GM03348 (cell line): ENCODE data around the gene ACSM2A.
"Not testable (repeated sequence)": the region's sequence is repeated elsewhere in the genome, so short reads cannot be mapped to it uniquely, and the experiment has no call there.

Source experiments
- DNase-seq: peaks from one replicate; pipeline ENCODE4 v3.0.0; 2012; ENCODE audit warnings: low spot score

Gene ACSM2A, protein sequence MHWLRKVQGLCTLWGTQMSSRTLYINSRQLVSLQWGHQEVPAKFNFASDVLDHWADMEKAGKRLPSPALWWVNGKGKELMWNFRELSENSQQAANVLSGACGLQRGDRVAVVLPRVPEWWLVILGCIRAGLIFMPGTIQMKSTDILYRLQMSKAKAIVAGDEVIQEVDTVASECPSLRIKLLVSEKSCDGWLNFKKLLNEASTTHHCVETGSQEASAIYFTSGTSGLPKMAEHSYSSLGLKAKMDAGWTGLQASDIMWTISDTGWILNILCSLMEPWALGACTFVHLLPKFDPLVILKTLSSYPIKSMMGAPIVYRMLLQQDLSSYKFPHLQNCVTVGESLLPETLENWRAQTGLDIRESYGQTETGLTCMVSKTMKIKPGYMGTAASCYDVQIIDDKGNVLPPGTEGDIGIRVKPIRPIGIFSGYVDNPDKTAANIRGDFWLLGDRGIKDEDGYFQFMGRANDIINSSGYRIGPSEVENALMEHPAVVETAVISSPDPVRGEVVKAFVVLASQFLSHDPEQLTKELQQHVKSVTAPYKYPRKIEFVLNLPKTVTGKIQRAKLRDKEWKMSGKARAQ

DNA sequence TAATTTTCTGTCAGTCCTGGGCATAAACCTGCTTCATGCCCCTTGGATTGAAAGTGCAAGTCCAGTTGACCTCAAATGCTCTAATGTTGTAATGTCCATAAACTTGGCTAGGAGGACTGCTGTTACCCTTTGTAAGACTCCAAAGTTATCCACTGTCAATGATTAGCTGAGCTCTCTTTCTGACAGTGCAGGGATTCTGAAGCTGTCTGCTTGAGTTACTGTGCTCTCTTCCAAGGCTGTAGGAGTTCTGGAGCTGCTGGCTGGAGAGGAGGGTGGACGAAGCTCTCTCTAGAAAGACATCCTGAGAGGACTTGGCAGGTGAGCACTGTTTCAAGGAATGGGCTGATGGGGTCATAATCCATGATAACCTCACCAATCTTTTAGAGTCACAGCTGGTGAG is at the start of gene ACSM2A:
Gene ACSM2A (plus strand): TSS at position 158 of the 400 bp plus-strand sequence. CDS start 8,594 bp downstream, outside the sequence.
- DNase-seq = not testable (repeated sequence)

DNA sequence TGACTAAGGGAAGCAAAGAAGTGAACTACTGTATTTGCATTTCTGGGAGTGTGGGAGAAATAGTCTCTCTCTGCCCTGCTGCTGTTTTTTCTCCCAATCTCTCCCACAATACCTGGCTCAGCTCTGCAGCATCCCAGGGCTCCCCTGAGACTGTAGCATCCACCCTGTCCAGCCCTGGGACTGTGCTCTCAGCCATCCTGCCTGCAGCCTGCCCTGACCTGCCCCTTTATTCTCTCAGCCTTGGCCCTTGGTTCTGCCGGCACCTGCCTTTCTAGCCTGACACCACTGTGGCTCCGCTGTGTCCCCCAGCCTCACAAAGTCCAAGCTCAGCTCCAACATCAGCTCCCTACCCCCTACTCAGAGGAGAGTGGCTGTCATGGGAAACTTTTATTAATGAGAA is 48.7 kb upstream of the ACSM2A start:
- DNase-seq = no peak

DNA sequence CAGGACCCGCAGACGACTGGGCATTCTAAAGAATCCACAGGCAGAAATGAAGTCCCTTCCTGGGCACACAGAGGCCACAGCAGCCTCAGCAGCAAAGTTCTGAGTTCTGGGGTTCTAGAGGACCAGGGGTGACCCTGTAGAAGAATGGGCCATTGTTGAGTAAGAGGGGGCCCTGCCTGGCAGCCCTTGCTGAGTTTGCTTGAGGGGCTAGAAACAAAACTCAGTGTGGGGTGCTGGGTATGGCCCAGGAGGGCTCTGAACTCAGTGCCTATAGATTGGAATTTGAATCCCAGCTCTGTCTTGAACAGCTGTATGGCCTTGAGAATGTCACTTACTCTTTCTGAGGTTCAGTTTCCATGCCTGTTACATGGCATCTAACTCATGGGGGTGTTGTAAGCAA is 46.7 kb upstream of the ACSM2A start, which contains the start of gene PDILT:
Gene PDILT (minus strand): TSS at position 101 of the 400 bp plus-strand sequence. CDS start 5,437 bp downstream, outside the sequence.
- no peak for DNase-seq

DNA sequence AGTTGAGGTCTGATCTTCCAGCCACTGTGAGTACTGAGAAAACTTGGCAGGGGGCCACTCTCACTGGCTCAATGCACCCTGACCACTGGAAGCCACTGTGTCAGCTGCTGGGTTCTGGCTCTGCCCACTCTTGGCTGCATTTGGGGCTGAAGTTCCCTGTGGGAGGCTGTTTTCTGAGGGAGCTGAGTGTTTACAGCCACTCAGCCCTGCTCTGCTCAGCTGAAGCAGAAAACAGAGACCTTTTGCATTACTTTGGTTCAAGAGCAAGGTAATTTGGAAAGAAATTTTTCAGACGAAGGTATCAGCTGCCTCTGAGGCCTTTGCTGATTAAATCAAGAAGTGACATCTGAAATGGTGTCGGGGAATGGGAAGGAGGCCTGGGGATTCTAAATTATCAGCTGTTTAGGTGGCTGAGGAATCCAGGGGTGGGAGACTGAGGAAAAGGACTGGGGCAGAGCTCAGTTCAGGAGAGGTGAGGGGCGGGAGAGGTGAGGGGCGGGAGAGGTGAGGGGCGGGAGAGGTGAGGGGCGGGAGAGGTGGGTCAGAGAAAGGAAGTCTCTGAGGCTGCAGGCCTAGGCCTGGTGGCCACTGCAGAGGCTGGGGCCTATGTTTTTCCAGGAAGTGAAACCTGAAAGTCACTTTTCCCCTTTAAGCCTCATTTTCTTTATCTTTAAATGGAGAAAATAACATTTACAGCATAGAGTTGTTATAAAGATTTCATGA is 41.8 kb upstream of the ACSM2A start, which contains the start of gene ACSM5:
Gene ACSM5 (plus strand): TSS at position 137 of the 723 bp plus-strand sequence. CDS start 1,951 bp downstream, outside the sequence.
- no peak for DNase-seq

DNA sequence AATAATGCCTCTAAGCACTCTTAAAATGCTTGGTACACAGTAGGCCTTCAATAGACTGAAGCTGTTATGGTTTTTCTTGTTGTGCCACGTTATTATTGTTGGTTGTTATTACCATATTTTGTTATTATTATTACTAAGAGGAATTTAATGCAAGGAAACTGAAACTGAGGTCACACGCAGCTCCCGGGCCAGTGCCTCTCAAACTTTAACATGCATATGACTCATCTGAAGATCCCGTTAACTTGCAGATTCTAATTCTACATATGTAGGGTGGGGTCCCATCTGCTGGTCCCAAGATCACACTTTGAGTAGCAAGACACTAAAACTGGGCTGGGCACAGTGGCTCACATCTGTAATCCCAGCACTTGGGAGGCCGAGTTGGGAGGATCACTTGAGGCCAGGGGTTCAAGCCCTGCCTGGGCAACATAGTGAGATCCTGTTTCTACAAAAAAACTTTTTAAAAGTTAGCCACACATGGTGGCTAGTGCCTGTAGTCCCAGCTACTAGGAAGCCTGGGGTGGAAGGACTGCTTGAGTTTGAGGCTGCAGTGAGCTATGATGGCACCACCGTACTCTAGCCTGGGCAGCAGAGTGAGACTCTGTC is 41.1 kb upstream of the ACSM2A start:
- DNase-seq = no peak

DNA sequence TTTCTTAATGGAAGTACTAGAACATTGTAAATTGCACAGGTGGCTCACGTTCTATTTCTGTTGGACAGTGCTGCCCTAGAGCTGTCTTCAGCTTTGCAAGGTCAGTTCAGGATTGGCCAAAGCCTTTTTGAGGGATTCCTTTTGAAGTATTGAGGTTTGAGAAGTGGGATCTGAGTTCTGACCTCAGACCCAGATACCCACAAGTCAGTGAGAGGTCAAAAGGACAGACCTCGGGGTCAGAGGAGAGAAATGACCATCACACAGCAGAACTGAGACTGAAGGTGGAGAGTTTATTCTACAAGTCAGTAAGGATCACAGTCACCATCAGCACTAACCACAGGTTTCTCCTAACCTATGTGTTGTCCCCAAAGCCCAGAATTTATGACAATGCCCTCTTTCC is 40.3 kb upstream of the ACSM2A start:
- DNase-seq = no peak

DNA sequence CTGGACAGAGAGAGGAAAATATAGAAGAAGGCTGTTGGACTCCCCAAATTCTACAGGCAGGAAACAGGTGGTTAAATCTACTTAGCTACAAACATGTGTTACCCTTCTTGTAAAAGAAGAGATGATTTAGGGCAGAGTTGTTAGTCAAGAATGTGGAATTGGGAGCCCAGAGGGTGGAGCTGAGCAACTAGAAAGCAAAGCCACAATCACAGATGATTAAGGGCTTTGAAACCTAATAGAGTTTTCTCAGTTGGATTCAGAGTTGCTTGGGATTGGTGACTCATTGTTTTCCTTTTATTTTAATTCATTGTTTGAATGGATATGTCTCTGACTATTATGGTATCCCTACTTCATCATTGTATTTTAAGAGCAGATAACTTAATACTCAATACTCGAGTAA is 35.8 kb upstream of the ACSM2A start:
- DNase-seq = no peak

DNA sequence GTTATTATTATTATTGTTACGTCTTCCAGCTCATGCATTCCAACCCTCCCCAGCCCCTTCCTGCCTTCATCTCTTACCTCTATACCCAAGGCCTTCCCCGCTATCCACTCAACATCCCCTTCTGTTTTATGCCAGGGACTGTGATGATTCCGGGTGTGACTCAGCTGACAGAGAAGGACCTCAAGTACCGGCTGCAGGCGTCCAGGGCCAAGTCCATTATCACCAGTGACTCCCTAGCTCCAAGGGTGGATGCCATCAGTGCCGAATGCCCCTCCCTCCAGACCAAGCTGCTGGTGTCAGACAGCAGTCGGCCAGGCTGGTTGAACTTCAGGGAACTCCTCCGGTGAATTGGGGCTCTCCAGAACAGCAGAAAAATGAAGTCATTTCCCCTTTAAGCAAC is 32.2 kb upstream of the ACSM2A start:
- DNase-seq = not testable (repeated sequence)

DNA sequence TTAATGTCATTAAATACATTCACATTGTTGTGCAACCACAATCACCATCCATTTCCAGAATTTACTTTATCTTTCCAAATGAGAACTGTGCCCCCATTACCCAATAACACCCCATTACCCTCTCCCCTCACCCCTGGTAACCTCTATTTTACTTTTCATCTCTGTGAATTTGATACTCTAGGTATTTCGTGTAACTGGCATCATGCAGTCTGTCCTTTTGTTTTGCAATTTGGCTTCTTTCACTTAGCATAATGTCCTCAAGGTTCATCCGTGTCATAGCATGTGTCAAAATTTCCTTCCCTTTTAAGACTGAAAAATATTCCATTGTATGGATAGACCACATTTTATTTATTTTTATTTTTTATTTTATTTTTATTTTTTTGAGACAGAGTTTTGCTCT is 29.6 kb upstream of the ACSM2A start:
- not testable (repeated sequence) for DNase-seq

DNA sequence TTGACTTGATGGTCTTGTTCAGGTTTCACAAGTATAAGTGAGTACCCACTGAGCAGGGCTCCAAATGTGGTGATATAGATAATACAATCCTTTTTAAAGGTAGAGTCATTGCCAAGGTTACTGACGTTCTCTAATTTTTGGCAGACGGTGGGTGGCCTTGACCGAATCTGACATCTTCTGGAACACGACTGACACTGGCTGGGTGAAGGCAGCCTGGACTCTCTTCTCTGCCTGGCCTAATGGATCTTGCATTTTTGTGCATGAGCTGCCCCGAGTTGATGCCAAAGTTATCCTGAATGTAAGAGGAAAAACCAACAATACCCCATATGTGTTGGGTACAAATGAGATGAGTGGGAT is 27.6 kb upstream of the ACSM2A start:
- DNase-seq = not testable (repeated sequence)

DNA sequence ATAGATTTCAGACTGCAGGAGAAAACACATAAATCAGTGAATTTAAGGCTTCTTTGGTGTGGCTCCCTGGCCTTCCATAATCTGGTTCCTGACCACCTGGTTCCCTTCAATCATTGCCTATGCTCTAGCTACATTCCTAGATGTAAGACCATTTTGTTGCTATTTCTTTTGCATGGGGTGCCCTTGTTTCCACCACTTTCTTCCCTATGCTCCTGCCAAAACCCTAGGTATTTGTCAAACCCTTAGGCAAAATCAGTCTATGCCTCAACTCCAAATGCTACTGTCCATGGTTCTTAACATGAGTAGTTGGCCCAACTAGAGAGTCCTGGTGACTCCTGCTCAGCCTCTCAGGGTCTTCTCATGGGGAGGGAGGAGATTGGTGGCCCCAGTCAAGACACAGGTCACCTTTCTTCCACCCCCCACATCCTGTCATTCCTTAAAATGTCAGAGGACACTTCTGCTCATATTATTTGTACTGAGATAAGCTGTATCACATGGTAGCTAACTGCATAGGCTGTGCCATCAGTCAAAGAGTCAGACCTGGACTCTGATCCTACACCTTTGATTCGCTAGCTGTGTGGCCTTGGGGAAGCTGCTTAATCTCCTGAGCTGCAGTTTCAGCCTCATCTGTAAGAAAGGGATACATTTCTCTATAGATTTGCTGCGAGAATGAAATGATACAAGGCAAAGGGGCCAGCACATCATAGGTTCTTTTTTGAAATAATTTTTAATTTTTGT is 27.0 kb upstream of the ACSM2A start:
- DNase-seq = no peak

DNA sequence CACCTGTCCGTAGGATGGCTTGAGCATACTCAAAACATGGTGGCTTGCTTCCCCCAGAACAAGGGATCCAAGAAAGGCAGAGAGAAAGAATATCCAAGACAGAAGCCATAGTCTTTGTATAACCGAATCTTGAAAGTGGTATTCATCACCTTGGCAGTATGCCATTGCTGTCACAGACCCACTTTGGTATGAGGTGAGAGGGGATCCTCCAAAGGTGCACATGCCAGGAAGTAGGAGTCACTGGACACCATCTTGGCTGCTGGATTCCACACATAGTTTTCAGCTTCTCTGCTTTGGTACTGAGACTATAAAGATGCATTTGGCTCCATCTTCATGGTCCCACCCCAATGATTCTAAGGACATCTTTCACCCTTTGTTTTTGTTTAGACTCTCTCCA is 23.9 kb upstream of the ACSM2A start:
- DNase-seq = not testable (repeated sequence)

DNA sequence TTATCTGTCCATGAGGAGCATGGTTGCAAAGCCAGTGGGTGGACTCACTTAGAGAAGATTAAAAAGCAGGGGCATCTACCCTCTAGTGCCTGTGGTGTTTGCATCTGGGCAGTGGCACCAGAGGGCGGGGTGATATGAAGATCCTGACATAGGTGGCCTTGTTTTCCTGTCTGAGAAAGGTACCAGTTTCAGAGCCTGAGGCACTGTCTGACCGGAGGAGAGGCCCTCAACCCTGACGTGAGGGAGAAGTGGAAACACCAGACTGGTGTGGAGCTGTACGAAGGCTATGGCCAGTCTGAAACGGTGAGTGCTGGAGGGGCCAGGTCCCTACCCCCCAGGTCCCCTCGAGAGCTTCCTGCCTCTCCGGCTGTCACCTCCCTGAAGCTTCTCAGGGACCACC is 21.8 kb upstream of the ACSM2A start:
- DNase-seq = not testable (repeated sequence)

DNA sequence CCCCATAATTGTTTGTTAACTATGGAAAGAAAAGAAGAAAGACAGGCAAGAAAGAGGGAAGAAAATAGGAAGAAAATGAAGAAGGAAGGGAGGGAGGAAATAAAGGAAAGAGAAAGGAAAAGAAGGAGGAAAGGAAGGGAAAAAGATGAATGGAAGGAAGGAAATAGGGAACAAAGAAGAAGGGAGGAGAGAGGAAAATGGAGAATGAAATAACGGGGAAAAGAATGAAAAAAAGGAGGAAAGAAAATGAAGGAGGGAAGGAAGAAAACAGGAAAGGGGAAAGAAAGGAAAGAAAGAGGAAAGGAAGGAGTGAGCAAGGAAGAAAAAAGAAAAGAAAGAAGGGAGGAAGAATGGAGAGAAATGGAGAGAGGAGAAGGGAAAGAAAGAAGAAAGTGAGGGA is 20.8 kb upstream of the ACSM2A start:
- DNase-seq = not testable (repeated sequence)

DNA sequence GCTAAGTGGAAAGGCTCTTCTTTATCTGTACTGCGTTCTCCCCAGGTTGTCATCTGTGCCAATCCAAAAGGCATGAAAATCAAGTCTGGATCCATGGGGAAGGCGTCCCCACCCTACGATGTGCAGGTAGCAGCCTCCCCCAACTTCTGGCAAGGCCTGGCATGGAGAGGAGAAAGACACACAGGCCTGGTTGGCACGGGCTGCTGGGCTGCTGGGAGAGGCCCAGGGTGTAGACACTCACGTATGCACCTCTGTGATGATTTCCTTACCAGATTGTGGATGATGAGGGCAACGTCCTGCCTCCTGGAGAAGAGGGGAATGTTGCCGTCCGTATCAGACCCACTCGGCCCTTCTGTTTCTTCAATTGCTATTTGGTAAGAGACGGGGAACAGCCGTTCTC is 20.4 kb upstream of the ACSM2A start:
- no peak for DNase-seq

DNA sequence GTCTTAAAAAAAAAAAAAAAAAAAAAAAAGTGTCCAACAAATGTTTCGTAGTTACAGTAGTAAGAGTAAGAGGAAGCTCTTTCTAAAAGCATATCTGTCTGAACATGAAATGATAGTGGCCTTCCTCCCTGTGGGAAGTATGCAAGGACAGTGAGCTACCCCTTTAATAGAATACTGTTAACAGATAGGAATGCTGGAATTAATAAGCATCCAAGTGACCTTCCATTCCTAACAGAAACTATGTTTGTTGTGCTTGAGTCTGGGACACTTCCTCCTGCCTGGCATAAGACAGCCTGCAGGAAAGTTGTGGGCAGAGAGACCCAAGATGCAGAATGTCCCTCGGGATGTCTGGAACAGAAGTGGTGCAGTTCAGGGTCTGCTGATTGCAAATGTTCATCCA is 12.4 kb upstream of the ACSM2A start:
- DNase-seq = not testable (repeated sequence)

DNA sequence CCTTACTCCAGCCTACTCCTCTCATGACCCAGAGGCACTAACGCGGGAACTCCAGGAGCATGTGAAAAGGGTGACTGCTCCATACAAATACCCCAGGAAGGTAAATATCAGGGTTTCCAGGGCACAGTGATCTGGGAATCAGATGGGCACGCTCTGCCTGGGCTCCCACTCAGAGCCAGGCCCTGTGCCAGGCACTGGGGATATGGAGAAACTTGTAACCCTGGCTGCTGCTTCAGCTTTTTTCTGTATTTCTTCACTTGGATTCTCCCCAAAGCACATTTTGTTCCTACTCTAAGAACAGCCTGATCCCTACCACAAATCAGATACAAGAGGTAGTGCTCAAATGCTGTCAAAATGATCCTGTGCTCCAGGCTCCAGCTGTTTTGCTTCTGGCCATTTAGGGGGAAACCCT is 11.5 kb upstream of the ACSM2A start:
- not testable (repeated sequence) for DNase-seq

DNA sequence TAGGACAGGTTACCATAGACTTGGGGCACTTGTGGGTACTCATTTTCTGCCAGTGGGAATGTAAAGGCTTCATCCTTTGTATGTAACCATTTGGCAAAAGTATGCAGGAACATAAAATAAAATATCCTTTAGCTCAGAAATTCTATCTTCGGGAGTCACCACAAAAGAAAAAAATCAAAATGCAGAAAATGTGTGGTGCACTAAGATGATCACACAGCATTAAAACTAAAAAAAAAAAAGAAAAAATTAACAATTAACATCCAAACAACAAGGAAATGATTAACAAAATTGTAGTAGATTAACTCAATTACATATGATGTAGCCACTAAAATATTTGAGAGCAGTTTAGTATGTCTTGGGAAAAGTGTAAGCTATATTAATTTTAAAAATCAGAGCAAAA is 10.6 kb upstream of the ACSM2A start:
- DNase-seq = not testable (repeated sequence)

DNA sequence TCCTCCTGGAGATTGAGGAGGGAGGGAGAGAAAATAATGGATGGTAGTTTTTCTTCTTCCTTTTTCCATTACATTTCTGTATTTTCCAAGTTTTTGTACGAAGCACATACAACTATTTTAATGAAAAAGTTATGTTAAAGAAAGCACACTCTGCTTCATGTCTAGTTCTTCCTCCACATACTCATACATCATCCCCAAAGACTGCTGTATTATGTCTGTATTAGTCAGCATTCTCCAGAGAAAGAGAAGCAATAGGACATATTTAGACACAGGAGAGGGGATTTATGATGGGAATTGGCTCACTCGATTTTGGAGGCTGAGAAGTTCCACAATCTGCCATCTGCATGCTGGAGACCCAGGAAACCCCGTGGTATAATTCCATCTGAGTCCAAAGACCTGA is 10.1 kb upstream of the ACSM2A start:
- no peak for DNase-seq

DNA sequence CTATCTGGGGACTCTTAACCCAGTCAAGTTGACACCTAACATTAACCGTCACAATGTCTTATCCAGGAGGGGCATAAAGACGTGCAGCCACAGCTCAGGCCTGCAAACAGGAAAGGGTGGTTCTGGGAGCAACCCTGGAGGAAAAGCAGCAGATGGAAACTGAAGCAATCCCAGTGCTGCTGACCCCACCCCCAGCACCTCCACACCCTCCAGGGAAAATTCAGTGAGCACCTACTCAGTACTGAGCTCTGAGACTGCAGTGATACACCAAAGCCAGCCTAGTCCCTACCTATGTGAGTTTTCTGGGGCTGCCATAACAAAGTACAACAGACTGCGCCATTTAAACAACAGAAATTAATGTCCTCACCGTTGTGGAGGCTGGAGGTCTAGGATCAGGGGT is 9.5 kb upstream of the ACSM2A start:
- DNase-seq = not testable (repeated sequence)

DNA sequence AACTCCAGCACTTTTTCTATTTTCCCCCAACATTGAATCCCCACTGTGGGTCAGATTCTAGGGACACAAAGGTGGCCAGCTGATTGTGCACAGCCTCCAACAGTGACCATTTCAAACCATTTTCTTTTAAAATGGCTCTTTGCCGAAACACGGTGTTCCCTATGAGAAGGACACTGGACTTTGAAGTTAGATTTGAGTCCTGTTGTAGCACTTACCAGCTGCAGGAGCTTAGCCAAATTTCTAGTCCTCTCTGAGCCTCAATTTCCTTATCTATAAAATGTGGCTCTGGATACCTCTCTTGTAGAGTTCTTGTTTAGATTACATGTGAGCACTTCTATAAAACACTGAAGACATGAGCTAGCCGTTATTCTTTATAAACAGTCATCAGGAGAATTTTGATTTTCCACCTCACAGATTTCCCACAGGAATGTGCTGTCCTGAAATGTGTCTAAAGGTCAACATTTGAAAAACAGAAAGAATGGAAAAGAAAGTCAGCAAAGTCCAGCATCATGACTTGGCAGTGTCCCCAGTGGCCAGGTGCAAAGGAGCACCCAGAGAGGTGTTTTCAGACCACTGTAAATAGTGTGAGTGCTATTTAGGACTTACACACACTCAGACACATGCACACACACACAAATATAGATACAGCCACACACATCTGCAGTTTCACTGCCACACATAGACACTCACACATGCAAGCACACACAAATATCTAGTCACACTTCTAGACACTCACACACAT is 4.5 kb upstream of the ACSM2A start:
- not testable (repeated sequence) for DNase-seq
